Kidney epithelial cell (primary cell): Measurements from ENCODE around the gene AP5S1. TPM values are rescaled to one million over a fixed set of nuclear protein-coding genes. Genes with fewer than 3 reads are reported as not detected.

ENCODE experiments used
- DNase-seq: peaks from one replicate; pipeline ENCODE4 v3.0.0-alpha.2; 2010; ENCODE audit warnings: low read depth
- H3K27me3 ChIP-seq: 2 replicates; pipeline ENCODE4 v1.6.0; 2011; ENCODE audit warnings: low read length; ENCODE audit not compliant: control insufficient read depth, insufficient read depth
- H3K36me3 ChIP-seq: 2 replicates; pipeline ENCODE4 v1.5.1; 2011; ENCODE audit warnings: low read length; ENCODE audit not compliant: control insufficient read depth, insufficient read depth
- H3K4me3 ChIP-seq: 2 replicates; pipeline ENCODE4 v1.5.1; 2011; ENCODE audit warnings: low read depth, mild to moderate bottlenecking, control low read depth, low read length
- CTCF ChIP-seq: IDR thresholded peaks from 2 replicates; pipeline ENCODE4 v1.5.1; 2011; ENCODE audit warnings: mild to moderate bottlenecking, moderate library complexity, low read length, control low read depth, inconsistent platforms; ENCODE audit not compliant: insufficient read depth, poor library complexity, severe bottlenecking
- total RNA-seq: library from RNA; depleted of rRNA; stranded (reverse); fragments of >200 nt; gene quantifications from 2 replicates; pipeline ENCODE4 v1.2.3, GENCODE V29; 2015

AP5S1 gene
- total RNA-seq, 1 donor from 2014 or later, result 13.7 TPM

DNA sequence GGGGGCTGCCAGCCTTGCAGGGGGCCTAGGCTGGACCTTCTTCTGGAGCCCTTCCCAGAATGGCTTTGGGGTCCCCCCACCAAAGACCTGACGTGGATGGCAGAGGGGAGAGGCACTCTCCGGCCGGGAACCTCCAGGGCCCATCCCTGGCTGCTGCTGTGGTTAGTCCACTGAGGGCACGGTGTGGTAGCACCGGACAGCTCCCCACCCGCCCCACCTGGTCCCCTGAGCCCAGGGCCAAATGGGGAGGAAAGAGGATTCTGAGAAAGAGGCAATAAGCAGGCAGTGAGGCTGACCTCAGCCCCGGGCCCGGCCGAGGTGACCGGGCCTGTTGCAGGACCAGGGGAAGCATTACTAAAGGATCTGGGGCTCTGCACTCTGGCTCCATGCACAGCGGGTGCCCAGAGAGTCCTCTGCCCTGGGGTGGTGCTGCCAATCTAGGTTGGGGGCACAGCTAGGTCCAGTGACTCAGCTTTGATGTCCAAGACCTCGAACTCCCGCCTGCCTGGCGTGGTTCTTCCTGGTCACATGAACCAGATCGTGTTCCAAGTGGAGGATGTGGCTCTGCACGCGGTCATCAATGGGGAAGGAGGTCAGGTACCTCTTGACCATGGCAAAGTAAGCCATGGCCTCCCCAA is 36.0 kb upstream of the AP5S1 start:
- Histone ChIP-seq H3K4me3 (no peak overlapping the region), H3K36me3 (no peaks in the 10 kb centered on the region), H3K27me3 (peaks cover 2% of the 10 kb centered on the region)
- no peak for DNase-seq
- no peak for TF ChIP-seq CTCF

DNA sequence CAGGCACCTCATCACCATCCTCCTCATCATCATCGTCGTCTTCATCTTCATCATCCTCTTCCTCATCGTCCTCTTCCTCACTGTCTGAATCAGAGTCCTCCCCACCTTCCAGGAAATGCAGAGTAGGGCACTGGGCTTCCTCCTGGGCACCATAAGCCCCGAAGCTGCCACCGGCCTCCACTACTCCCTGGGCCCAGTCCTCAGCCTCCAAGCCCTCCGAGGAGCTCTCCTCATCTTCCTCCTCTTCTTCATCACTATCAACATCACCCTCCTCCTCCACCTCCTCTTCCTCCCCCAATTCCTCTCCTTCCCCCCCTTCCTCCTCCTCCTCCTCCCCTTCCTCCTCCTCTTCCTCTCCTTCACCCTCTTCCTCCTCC is 35.5 kb upstream of the AP5S1 start:
- no peak overlapping the region for H3K4me3 ChIP-seq
- no peak for DNase-seq
- no peaks in the 10 kb centered on the region for H3K27me3 ChIP-seq
- H3K36me3 ChIP-seq, result no peaks in the 10 kb centered on the region
- no peak for TF ChIP-seq CTCF

DNA sequence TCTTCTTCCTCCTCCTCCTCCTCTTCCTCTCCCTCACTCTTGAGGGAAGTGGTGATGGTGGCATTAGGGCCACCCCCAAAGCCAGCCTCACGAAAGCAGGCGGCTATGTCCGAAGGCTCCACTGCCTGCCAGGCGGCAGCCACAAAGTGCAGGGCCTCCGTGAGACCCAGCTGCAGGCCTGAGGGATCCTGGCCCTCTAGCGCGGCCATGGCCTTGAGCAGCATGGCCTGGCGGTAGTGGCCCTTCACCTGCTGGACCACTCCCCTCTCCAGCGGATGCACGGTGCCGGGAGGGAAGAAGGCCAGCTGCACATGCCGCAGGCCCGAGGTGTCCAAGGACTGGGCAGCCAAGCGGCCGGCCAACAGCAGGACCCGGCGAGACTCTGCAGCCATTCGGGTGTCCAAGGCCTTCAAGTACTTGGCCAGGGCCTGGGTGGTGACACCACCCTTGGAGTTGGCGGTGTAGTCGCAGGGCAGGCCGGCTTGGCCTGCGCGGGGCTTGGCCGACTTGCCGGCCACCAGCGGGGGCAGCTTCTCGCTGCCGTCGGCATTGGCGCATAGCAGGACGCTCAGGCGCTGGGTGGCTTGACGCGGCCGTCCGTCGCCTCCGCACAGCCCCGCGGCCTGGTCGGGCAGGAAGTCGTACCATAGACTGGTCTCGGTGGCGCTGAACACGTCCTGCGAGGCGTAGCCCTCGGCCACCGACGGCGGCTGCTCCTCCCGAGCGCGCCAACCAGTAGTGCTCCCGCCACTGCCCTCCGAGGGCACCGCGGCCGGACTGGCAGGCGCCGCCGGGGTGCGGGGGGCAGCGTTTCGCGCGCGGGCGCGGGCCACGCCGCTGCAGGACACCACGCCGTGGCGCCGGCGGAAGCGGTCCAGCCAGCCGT is 34.9 kb upstream of the AP5S1 start:
- Histone ChIP-seq H3K36me3 (no peaks in the 10 kb centered on the region), H3K27me3 (no peaks in the 10 kb centered on the region), H3K4me3 (peak overlapping the region; percentile 63)
- DNase-seq, result no peak
- no peak for TF ChIP-seq CTCF

- TF ChIP-seq CTCF, result no peak
- H3K4me3 ChIP-seq, result peak overlapping the region; percentile 63
- H3K27me3 ChIP-seq, result no peaks in the 10 kb centered on the region
- DNase-seq, result no peak
- H3K36me3 ChIP-seq, result no peaks in the 10 kb centered on the region
Measured at GRCh38 chr20:3786126-3786484, 34.2 kb upstream of the AP5S1 start.

- Histone ChIP-seq H3K4me3 (peak within 1 kb of the TSS; percentile 63), H3K27me3 (no peaks in the 10 kb centered on the region), H3K36me3 (no peaks in the 10 kb centered on the region)
- TF ChIP-seq CTCF, result no peak
- no peak for DNase-seq
Measured at GRCh38 chr20:3786665-3787323, 33.6 kb upstream of the AP5S1 start, which contains the start of gene CENPB. CENPB (minus strand) TSS chr20:3786740; CDS start chr20:3786483, 257 bp downstream.
